SJCRH30 (cell line): Measurements from ENCODE around the gene ADGRG3. TPM values are rescaled to one million over a fixed set of nuclear protein-coding genes. Genes with fewer than 3 reads are reported as not detected.
"Not testable (repeated sequence)": the region's sequence is repeated elsewhere in the genome, so short reads cannot be mapped to it uniquely, and the experiment has no call there.

Experiments used
- DNase-seq, 2 experiments: peaks; one replicate each; pipeline ENCODE4 v3.0.0-alpha.2; 2015 to 2020
- H3K27ac ChIP-seq: fragments of 250-450 bp; sonication (Bioruptor Pico); 2 replicates; pipeline ENCODE4 v1.5.1; 2020; ENCODE audit warnings: mild to moderate bottlenecking, moderate library complexity
- H3K27me3 ChIP-seq: fragments of 250-450 bp; sonication (Bioruptor Pico); 2 replicates; pipeline ENCODE4 v1.5.1; 2020; ENCODE audit warnings: mild to moderate bottlenecking, moderate library complexity
- H3K36me3 ChIP-seq: fragments of 250-450 bp; sonication (Bioruptor Pico); 2 replicates; pipeline ENCODE4 v1.5.1; 2020; ENCODE audit warnings: mild to moderate bottlenecking, moderate library complexity
- H3K4me1 ChIP-seq: fragments of 250-450 bp; sonication (Bioruptor Pico); 2 replicates; pipeline ENCODE4 v1.5.1; 2020; ENCODE audit warnings: mild to moderate bottlenecking, moderate library complexity
- H3K4me3 ChIP-seq: fragments of 250-450 bp; sonication (Bioruptor Pico); 2 replicates; pipeline ENCODE4 v1.5.1; 2020; ENCODE audit warnings: mild to moderate bottlenecking, moderate library complexity
- H3K9me3 ChIP-seq: fragments of 250-450 bp; sonication (Bioruptor Pico); replicated peaks from 2 replicates; pipeline ENCODE4 v1.5.1; 2020; ENCODE audit warnings: mild to moderate bottlenecking, moderate library complexity
- total RNA-seq: library from RNA; depleted of rRNA; stranded (reverse); fragments of >200 nt; shearing (Covaris generic); gene quantifications from 2 replicates; pipeline ENCODE4 v1.2.3, GENCODE V29; 2014

Gene ADGRG3
- total RNA-seq, 1 experiment from 2014 or later, result not detected

DNA sequence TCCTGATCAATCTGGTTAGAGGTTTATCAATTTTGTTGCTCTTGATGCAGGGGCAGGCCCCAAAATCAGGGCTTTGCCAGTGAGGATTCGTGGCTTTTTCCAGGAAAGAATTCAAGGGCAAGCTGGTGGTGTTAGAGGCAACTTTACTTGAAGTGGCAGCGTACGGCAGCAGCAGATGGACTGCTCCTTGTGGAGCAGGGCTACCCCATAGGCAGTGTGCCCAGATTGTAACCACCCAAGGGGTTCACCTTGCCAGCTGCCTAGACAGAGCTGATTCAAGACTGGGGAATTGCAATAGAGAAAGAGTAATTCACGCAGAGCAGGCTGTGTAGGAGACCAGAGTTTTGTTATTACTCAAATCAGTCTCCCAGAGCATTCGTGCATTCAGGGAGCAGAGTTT lies 43.2 kb downstream of the ADGRG3 start:
- no peak overlapping the region for H3K4me3 ChIP-seq
- no peaks in the 10 kb centered on the region for H3K4me1 ChIP-seq
- H3K36me3 ChIP-seq, result no peaks in the 10 kb centered on the region
- H3K27ac ChIP-seq, result no peak overlapping the region
- no peaks in the 10 kb centered on the region for H3K9me3 ChIP-seq
- DNase-seq, result no peak
- peaks cover 70% of the 10 kb centered on the region for H3K27me3 ChIP-seq

- no peaks in the 10 kb centered on the region for H3K4me1 ChIP-seq
- H3K27ac ChIP-seq, result no peak overlapping the region
- H3K4me3 ChIP-seq, result no peak overlapping the region
- DNase-seq, result no peak
- H3K9me3 ChIP-seq, result no peaks in the 10 kb centered on the region
- H3K36me3 ChIP-seq, result no peaks in the 10 kb centered on the region
- peaks cover 70% of the 10 kb centered on the region for H3K27me3 ChIP-seq
These were observed 43.9 kb downstream of the ADGRG3 start for GRCh38 chr16:57711993-57712392.

GRCh38 chr16:57712569-57712968 lies 44.5 kb downstream of the ADGRG3 start:
- H3K4me3 ChIP-seq, H3K4me1 ChIP-seq, H3K27ac ChIP-seq, H3K36me3 ChIP-seq, H3K9me3 ChIP-seq, DNase-seq: not testable (repeated sequence)
- peaks cover 70% of the 10 kb centered on the region for H3K27me3 ChIP-seq

GRCh38 chr16:57713596-57713995 lies 45.5 kb downstream of the ADGRG3 start:
- Histone ChIP-seq H3K4me1 (no peaks in the 10 kb centered on the region), H3K27ac (no peak overlapping the region), H3K27me3 (peaks cover 60% of the 10 kb centered on the region), H3K9me3 (no peaks in the 10 kb centered on the region), H3K36me3 (no peaks in the 10 kb centered on the region), H3K4me3 (no peak overlapping the region)
- DNase-seq, result no peak

DNA sequence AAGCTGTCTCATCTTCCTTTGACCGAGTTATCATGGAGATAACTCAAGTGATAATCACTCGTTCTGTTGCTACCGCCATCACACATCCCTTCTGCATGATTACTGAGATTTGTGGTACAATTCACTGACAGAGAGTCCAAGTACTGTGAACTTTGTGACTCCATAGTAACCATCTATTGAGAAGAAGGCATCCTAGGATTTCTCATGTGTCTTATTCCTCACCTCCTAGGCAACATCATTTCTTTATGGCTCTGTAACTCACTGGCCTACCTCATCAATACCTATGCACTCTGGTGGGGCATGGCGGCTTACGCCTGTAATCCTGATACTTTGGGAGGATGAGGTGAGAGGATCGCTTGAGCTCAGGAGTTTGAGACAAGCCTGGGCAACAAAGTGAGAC lies 45.9 kb downstream of the ADGRG3 start:
- peaks cover 60% of the 10 kb centered on the region for H3K27me3 ChIP-seq
- H3K9me3 ChIP-seq, result no peaks in the 10 kb centered on the region
- no peak overlapping the region for H3K4me3 ChIP-seq

DNA sequence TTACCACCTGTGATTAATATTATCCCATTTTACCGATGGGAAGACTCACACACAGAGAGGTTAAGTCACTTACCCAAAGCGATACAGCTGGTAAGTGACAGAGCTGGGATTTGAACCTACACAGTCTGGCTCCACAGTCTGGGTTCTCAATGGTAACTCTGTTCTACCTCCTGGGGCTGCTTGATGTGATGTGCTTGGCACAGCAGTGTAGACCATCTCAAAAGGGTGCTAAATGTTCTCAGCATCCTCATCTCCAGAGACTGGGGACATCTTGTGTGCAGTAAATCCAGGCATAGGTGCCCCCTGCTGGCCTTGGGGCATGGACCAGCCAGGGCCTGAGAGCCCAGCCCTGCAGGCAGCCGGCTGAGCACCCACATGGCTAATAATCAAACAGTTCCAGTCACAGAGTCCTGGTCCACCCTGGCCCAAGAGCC lies 52.1 kb downstream of the ADGRG3 start:
- H3K27ac ChIP-seq, result no peak overlapping the region
- peak; percentile 48 to 61 for DNase-seq
- peaks cover 34% of the 10 kb centered on the region for H3K27me3 ChIP-seq
- no peaks in the 10 kb centered on the region for H3K9me3 ChIP-seq
- H3K4me3 ChIP-seq, result no peak overlapping the region
- no peaks in the 10 kb centered on the region for H3K4me1 ChIP-seq
- no peaks in the 10 kb centered on the region for H3K36me3 ChIP-seq

More for the DNA sequence above, 45.9 kb downstream of the ADGRG3 start:
- Histone ChIP-seq H3K36me3 (no peaks in the 10 kb centered on the region), H3K27ac (no peak overlapping the region), H3K4me1 (no peaks in the 10 kb centered on the region)
- DNase-seq, result no peak

DNA sequence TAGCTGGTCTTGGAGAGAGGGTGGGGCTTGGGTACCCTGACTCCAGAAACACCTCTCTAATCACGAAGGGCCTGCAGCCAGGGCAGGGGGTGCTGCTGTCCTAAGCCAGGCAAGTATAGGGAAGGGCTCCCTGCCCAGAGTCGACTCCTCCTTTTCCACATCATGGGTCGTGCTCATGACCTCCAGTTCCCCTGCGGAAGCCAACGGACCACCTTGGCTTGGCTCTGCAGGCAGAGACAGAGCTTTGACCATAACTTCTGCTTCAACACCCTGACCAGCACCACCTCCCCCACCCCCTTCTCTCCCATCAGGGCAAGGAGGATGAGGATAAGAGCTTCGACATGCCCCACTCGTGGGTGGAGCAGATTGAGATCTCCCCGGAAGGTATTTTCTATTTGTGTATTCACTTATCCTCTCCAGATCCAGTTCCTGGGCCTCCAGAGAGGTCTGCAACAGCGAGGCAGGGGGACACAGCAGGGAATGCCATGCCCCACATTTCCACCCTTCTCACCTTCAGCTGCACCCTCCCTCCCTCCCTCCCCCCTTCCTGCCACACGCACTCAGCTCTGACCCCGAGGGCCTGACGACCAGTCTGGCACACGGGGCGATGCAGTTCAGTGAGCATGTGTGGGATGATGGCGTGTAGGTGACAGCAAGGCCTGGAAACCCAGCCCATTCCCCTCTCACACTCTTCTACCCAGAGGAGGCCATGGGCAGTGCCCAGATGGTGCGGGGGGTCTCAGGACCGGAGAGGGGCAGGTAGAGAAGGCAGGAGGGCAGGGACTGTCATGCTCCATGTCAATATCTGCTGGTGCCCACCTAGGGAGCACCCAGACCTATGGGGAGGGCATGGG lies 53.5 kb downstream of the ADGRG3 start:
- Histone ChIP-seq H3K9me3 (no peaks in the 10 kb centered on the region), H3K36me3 (no peaks in the 10 kb centered on the region), H3K4me3 (no peak overlapping the region), H3K4me1 (no peaks in the 10 kb centered on the region), H3K27ac (no peak overlapping the region), H3K27me3 (peaks cover 25% of the 10 kb centered on the region)
- DNase-seq, result no peak

DNA sequence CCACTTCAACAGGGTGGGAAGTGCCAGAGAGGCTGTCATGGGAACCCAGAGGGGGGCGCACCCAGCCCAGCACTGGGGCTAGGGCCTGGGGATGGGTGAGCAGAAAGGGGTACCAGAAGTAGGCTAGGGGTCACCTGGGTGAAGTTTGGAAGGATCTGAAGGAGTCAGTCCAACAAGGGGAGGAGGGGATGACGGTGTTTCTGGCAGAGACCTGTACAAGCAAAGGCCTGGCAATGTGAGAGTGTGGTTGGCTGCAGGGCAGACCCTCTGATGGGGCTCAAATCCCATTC lies 54.0 kb downstream of the ADGRG3 start:
- no peak overlapping the region for H3K4me3 ChIP-seq
- no peaks in the 10 kb centered on the region for H3K36me3 ChIP-seq
- DNase-seq, result no peak
- H3K9me3 ChIP-seq, result no peaks in the 10 kb centered on the region
- no peaks in the 10 kb centered on the region for H3K4me1 ChIP-seq
- peaks cover 25% of the 10 kb centered on the region for H3K27me3 ChIP-seq
- H3K27ac ChIP-seq, result no peak overlapping the region

DNA sequence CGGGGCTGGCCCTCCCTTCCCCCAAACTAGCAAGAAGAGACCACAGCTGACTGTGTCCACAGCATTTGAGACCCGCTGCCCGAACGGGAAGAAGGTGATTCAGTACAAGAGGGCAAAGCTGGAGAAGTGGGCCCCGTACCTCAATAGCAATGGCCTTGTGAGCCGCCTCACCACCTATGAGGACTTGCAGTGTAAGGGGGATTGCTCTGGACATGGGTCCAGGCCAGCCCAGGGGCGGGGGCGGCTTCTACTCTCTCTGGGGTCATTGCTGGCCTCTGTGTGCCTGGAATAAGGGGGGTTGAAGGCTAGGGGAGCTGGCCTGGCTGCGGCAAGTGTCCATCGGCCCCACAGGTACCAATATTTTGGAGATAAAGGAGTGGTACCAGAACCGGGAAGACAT lies 54.5 kb downstream of the ADGRG3 start:
- no peak overlapping the region for H3K4me3 ChIP-seq
- DNase-seq, result no peak
- H3K27me3 ChIP-seq, result peaks cover 25% of the 10 kb centered on the region
- no peak overlapping the region for H3K27ac ChIP-seq
- no peaks in the 10 kb centered on the region for H3K4me1 ChIP-seq
- no peaks in the 10 kb centered on the region for H3K9me3 ChIP-seq
- H3K36me3 ChIP-seq, result no peaks in the 10 kb centered on the region

- Histone ChIP-seq H3K4me3 (no peak overlapping the region), H3K9me3 (no peaks in the 10 kb centered on the region), H3K36me3 (no peaks in the 10 kb centered on the region), H3K4me1 (no peaks in the 10 kb centered on the region), H3K27ac (no peak overlapping the region), H3K27me3 (peaks cover 25% of the 10 kb centered on the region)
- peak; percentile 28 to 59 for DNase-seq
These were observed 55.1 kb downstream of the ADGRG3 start for GRCh38 chr16:57723170-57723569.

DNA sequence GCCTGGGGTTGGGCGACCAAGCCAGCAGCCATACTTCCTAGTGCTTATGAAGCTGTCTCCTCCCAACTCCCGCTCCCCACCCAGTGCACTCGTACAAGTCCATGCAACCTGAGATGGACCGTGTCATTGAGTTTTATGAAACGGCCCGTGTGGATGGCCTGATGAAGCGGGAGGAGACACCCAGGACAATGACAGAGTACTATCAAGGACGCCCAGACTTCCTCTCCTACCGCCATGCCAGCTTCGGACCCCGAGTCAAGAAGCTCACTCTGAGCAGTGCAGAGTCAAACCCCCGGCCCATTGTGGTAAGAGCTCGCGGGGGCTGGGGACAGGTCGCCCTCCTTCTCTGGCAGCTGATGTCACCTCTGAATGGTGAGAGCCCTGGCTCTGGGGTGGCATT lies 56.4 kb downstream of the ADGRG3 start:
- H3K4me3 ChIP-seq, result no peak overlapping the region
- no peak overlapping the region for H3K27ac ChIP-seq
- no peaks in the 10 kb centered on the region for H3K36me3 ChIP-seq
- no peak for DNase-seq
- no peaks in the 10 kb centered on the region for H3K4me1 ChIP-seq
- no peaks in the 10 kb centered on the region for H3K9me3 ChIP-seq
- H3K27me3 ChIP-seq, result peaks cover 22% of the 10 kb centered on the region

- Histone ChIP-seq H3K4me3 (no peak overlapping the region), H3K36me3 (no peaks in the 10 kb centered on the region), H3K4me1 (no peaks in the 10 kb centered on the region), H3K27ac (no peak overlapping the region), H3K27me3 (peaks cover 20% of the 10 kb centered on the region), H3K9me3 (no peaks in the 10 kb centered on the region)
- no peak for DNase-seq
These were observed 57.0 kb downstream of the ADGRG3 start for GRCh38 chr16:57725151-57725550.

GRCh38 chr16:57725554-57725953 lies 57.4 kb downstream of the ADGRG3 start:
- Histone ChIP-seq H3K27me3 (peaks cover 20% of the 10 kb centered on the region), H3K9me3 (no peaks in the 10 kb centered on the region), H3K4me3 (no peak overlapping the region), H3K27ac (no peak overlapping the region), H3K36me3 (no peaks in the 10 kb centered on the region), H3K4me1 (no peaks in the 10 kb centered on the region)
- no peak for DNase-seq

DNA sequence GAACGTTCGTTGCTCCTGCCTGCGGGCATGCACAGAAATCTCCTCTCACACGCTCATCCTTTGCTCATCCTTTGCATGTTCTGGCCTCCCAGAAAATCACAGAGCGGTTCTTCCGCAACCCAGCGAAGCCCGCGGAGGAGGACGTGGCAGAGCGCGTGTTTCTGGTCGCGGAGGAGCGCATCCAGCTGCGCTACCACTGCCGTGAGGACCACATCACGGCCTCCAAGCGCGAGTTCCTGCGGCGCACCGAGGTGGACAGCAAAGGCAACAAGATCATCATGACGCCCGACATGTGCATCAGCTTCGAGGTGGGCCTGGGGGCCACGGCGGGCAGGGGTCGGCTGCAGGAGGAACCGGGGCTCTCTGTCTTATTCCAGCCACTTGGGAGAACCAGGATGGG lies 57.9 kb downstream of the ADGRG3 start:
- no peaks in the 10 kb centered on the region for H3K36me3 ChIP-seq
- no peaks in the 10 kb centered on the region for H3K4me1 ChIP-seq
- H3K4me3 ChIP-seq, result no peak overlapping the region
- H3K9me3 ChIP-seq, result no peaks in the 10 kb centered on the region
- H3K27me3 ChIP-seq, result peaks cover 20% of the 10 kb centered on the region
- DNase-seq, result no peak
- H3K27ac ChIP-seq, result no peak overlapping the region

- Histone ChIP-seq H3K27me3 (peaks cover 20% of the 10 kb centered on the region), H3K4me3 (no peak overlapping the region), H3K27ac (no peak overlapping the region), H3K4me1 (no peaks in the 10 kb centered on the region), H3K9me3 (no peaks in the 10 kb centered on the region), H3K36me3 (no peaks in the 10 kb centered on the region)
- no peak for DNase-seq
These were observed 58.4 kb downstream of the ADGRG3 start for GRCh38 chr16:57726433-57726947.

- no peaks in the 10 kb centered on the region for H3K4me1 ChIP-seq
- H3K27me3 ChIP-seq, result peaks cover 13% of the 10 kb centered on the region
- no peak overlapping the region for H3K4me3 ChIP-seq
- no peaks in the 10 kb centered on the region for H3K36me3 ChIP-seq
- no peaks in the 10 kb centered on the region for H3K9me3 ChIP-seq
- no peak overlapping the region for H3K27ac ChIP-seq
- no peak for DNase-seq
These were observed 59.5 kb downstream of the ADGRG3 start for GRCh38 chr16:57727610-57728009.
